GM18861 (cell line): Measurements from ENCODE around the gene TSPAN18.

Experiments
- ATAC-seq: cut with Tn5 transposase; IDR thresholded peaks from one replicate; pipeline ENCODE4 v1.9.1; 2021; ENCODE audit not compliant: unreplicated experiment

Gene TSPAN18

GRCh38 chr11:44759743-44760476 is 33.1 kb downstream of the TSPAN18 start:
- ATAC-seq: no peak

GRCh38 chr11:44760477-44760872 is 33.7 kb downstream of the TSPAN18 start:
- no peak for ATAC-seq

- ATAC-seq: no peak
Measured at GRCh38 chr11:44760917-44761550, 34.3 kb downstream of the TSPAN18 start.

- ATAC-seq: no peak
Measured at GRCh38 chr11:44761551-44761961, 34.8 kb downstream of the TSPAN18 start.

- ATAC-seq: no peak
Measured at GRCh38 chr11:44763121-44763820, 36.5 kb downstream of the TSPAN18 start.

GRCh38 chr11:44764583-44764982 is 37.8 kb downstream of the TSPAN18 start:
- no peak for ATAC-seq

GRCh38 chr11:44765026-44765595 is 38.3 kb downstream of the TSPAN18 start:
- no peak for ATAC-seq

GRCh38 chr11:44765676-44766075 is 38.9 kb downstream of the TSPAN18 start:
- no peak for ATAC-seq

GRCh38 chr11:44766112-44766971 is 39.6 kb downstream of the TSPAN18 start:
- no peak for ATAC-seq

GRCh38 chr11:44766972-44767278 is 40.2 kb downstream of the TSPAN18 start:
- no peak for ATAC-seq

- ATAC-seq: no peak
Measured at GRCh38 chr11:44767421-44767820, 40.7 kb downstream of the TSPAN18 start.

GRCh38 chr11:44770401-44770800 is 43.6 kb downstream of the TSPAN18 start:
- ATAC-seq: no peak

- no peak for ATAC-seq
Measured at GRCh38 chr11:44771252-44771734, 44.5 kb downstream of the TSPAN18 start.

- no peak for ATAC-seq
Measured at GRCh38 chr11:44771841-44772240, 45.1 kb downstream of the TSPAN18 start.

GRCh38 chr11:44773351-44773965 is 46.7 kb downstream of the TSPAN18 start:
- no peak for ATAC-seq

- no peak for ATAC-seq
Measured at GRCh38 chr11:44774108-44774507, 47.3 kb downstream of the TSPAN18 start.

GRCh38 chr11:44774731-44775130 is 48.0 kb downstream of the TSPAN18 start:
- no peak for ATAC-seq

GRCh38 chr11:44775366-44775984 is 48.7 kb downstream of the TSPAN18 start:
- ATAC-seq: no peak

- ATAC-seq: no peak
Measured at GRCh38 chr11:44775985-44776446, 49.3 kb downstream of the TSPAN18 start.
